ENCODE measurements around the gene COL20A1. TPM values are rescaled to one million over a fixed set of nuclear protein-coding genes. Genes with fewer than 3 reads are reported as not detected.

The COL20A1 gene
- total RNA-seq, 3 donors from 2014 or later, result not detected

- Mint-ChIP-seq H3K36me3 (ENCODE audit: insufficient read depth) (no peaks in the 10 kb centered on the region), H3K9me3 (peaks cover 4% of the 10 kb centered on the region), H3K4me1 (ENCODE audit: low read depth) (no peaks in the 10 kb centered on the region), H3K4me3 (no peak overlapping the region), H3K27me3 (ENCODE audit: low read depth) (peaks cover 1% of the 10 kb centered on the region)
- ATAC-seq (no peak), DNase-seq (no peak)
These were observed 56.5 kb downstream of the COL20A1 start for GRCh38 chr20:63349516-63349895.

- Mint-ChIP-seq H3K27me3 (ENCODE audit: low read depth) (peaks cover 1% of the 10 kb centered on the region), H3K4me3 (no peak overlapping the region), H3K4me1 (ENCODE audit: low read depth) (no peaks in the 10 kb centered on the region), H3K9me3 (peaks cover 4% of the 10 kb centered on the region), H3K36me3 (ENCODE audit: insufficient read depth) (no peaks in the 10 kb centered on the region)
- ATAC-seq (no peak), DNase-seq (no peak)
These were observed 57.2 kb downstream of the COL20A1 start for GRCh38 chr20:63350196-63350595.

GRCh38 chr20:63350597-63351325 is 57.8 kb downstream of the COL20A1 start:
- peaks cover 4% of the 10 kb centered on the region for H3K9me3 Mint-ChIP-seq
- no peaks in the 10 kb centered on the region for H3K36me3 Mint-ChIP-seq (ENCODE audit: insufficient read depth)
- H3K4me1 Mint-ChIP-seq (ENCODE audit: low read depth), result no peaks in the 10 kb centered on the region
- peaks cover 1% of the 10 kb centered on the region for H3K27me3 Mint-ChIP-seq (ENCODE audit: low read depth)
- ATAC-seq, result no peak
- no peak overlapping the region for H3K4me3 Mint-ChIP-seq
- no peak for DNase-seq

- ATAC-seq (no peak), DNase-seq (no peak)
- Mint-ChIP-seq H3K9me3 (peaks cover 4% of the 10 kb centered on the region), H3K27me3 (ENCODE audit: low read depth) (no peaks in the 10 kb centered on the region), H3K36me3 (ENCODE audit: insufficient read depth) (no peaks in the 10 kb centered on the region), H3K4me3 (no peak overlapping the region), H3K4me1 (ENCODE audit: low read depth) (no peaks in the 10 kb centered on the region)
These were observed 58.3 kb downstream of the COL20A1 start for GRCh38 chr20:63351326-63351700.

GRCh38 chr20:63351811-63352591 is 59.0 kb downstream of the COL20A1 start:
- Mint-ChIP-seq H3K4me3 (no peak overlapping the region), H3K9me3 (peaks cover 4% of the 10 kb centered on the region), H3K36me3 (ENCODE audit: insufficient read depth) (no peaks in the 10 kb centered on the region), H3K27me3 (ENCODE audit: low read depth) (no peaks in the 10 kb centered on the region), H3K4me1 (ENCODE audit: low read depth) (no peaks in the 10 kb centered on the region)
- no peak for DNase-seq
- no peak for ATAC-seq

- ATAC-seq (no peak), DNase-seq (no peak)
- H3K27me3 Mint-ChIP-seq (ENCODE audit: low read depth), result no peaks in the 10 kb centered on the region
- H3K4me1 Mint-ChIP-seq (ENCODE audit: low read depth), result no peaks in the 10 kb centered on the region
- no peaks in the 10 kb centered on the region for H3K36me3 Mint-ChIP-seq (ENCODE audit: insufficient read depth)
- peaks cover 4% of the 10 kb centered on the region for H3K9me3 Mint-ChIP-seq
- no peak overlapping the region for H3K4me3 Mint-ChIP-seq
These were observed 59.8 kb downstream of the COL20A1 start for GRCh38 chr20:63352811-63353221.

- DNase-seq (no peak), ATAC-seq (no peak)
- peaks cover 8% of the 10 kb centered on the region for H3K27me3 Mint-ChIP-seq (ENCODE audit: low read depth)
- H3K4me1 Mint-ChIP-seq (ENCODE audit: low read depth), result no peaks in the 10 kb centered on the region
- no peaks in the 10 kb centered on the region for H3K36me3 Mint-ChIP-seq (ENCODE audit: insufficient read depth)
- peaks cover 4% of the 10 kb centered on the region for H3K9me3 Mint-ChIP-seq
- no peak overlapping the region for H3K4me3 Mint-ChIP-seq
These were observed 61.8 kb downstream of the COL20A1 start for GRCh38 chr20:63354636-63355350.

GRCh38 chr20:63355781-63356295 is 62.9 kb downstream of the COL20A1 start:
- H3K27me3 Mint-ChIP-seq (ENCODE audit: low read depth), result peaks cover 12% of the 10 kb centered on the region
- no peak overlapping the region for H3K4me3 Mint-ChIP-seq
- H3K4me1 Mint-ChIP-seq (ENCODE audit: low read depth), result no peaks in the 10 kb centered on the region
- DNase-seq (no peak), ATAC-seq (no peak)
- no peaks in the 10 kb centered on the region for H3K36me3 Mint-ChIP-seq (ENCODE audit: insufficient read depth)
- no peaks in the 10 kb centered on the region for H3K9me3 Mint-ChIP-seq

- ATAC-seq (no peak), DNase-seq (no peak)
- Mint-ChIP-seq H3K4me3 (no peak overlapping the region), H3K36me3 (ENCODE audit: insufficient read depth) (no peaks in the 10 kb centered on the region), H3K27me3 (ENCODE audit: low read depth) (peaks cover 12% of the 10 kb centered on the region), H3K9me3 (no peaks in the 10 kb centered on the region), H3K4me1 (ENCODE audit: low read depth) (no peaks in the 10 kb centered on the region)
These were observed 63.5 kb downstream of the COL20A1 start for GRCh38 chr20:63356511-63356910.

GRCh38 chr20:63356931-63357879 is 64.2 kb downstream of the COL20A1 start:
- DNase-seq (no peak), ATAC-seq (no peak)
- Mint-ChIP-seq H3K4me3 (no peak overlapping the region), H3K27me3 (ENCODE audit: low read depth) (peaks cover 12% of the 10 kb centered on the region), H3K9me3 (no peaks in the 10 kb centered on the region), H3K36me3 (ENCODE audit: insufficient read depth) (no peaks in the 10 kb centered on the region), H3K4me1 (ENCODE audit: low read depth) (no peaks in the 10 kb centered on the region)

GRCh38 chr20:63357921-63358905 is 65.2 kb downstream of the COL20A1 start:
- no peaks in the 10 kb centered on the region for H3K36me3 Mint-ChIP-seq (ENCODE audit: insufficient read depth)
- no peaks in the 10 kb centered on the region for H3K9me3 Mint-ChIP-seq
- DNase-seq (no peak), ATAC-seq (no peak)
- H3K27me3 Mint-ChIP-seq (ENCODE audit: low read depth), result peaks cover 20% of the 10 kb centered on the region
- no peak overlapping the region for H3K4me3 Mint-ChIP-seq
- H3K4me1 Mint-ChIP-seq (ENCODE audit: low read depth), result no peaks in the 10 kb centered on the region

GRCh38 chr20:63359164-63359934 is 66.4 kb downstream of the COL20A1 start:
- H3K27me3 Mint-ChIP-seq (ENCODE audit: low read depth), result peaks cover 31% of the 10 kb centered on the region
- H3K9me3 Mint-ChIP-seq, result no peaks in the 10 kb centered on the region
- H3K4me3 Mint-ChIP-seq, result no peak overlapping the region
- no peaks in the 10 kb centered on the region for H3K4me1 Mint-ChIP-seq (ENCODE audit: low read depth)
- H3K36me3 Mint-ChIP-seq (ENCODE audit: insufficient read depth), result no peaks in the 10 kb centered on the region
- no peak for ATAC-seq
- no peak for DNase-seq

Data from activated T-cell treated with anti-CD3 and anti-CD28 coated beads, Interleukin-2, amount 50 U/mL, for 4 hours (primary cell).